RWPE2 (cell line): Measurements from ENCODE around the gene BRMS1.

Experiments used
- ATAC-seq: fragments of 200-7000 bp; cut with Tn5 transposase; 3 replicates; pipeline ENCODE4 v1.9.1; 2021; ENCODE audit warnings: low read depth
- DNase-seq: peaks from one replicate; pipeline ENCODE4 v3.0.0-alpha.2; 2020; ENCODE audit warnings: low spot score
- H3K27ac ChIP-seq: fragments of 450-650 bp; 2 replicates; pipeline ENCODE4 v1.5.1; 2017; ENCODE audit warnings: mild to moderate bottlenecking; ENCODE audit not compliant: poor library complexity, severe bottlenecking
- H3K27me3 ChIP-seq: fragments of 250-450 bp; sonication (Bioruptor Pico); 2 replicates; pipeline ENCODE4 v1.5.1; 2021; ENCODE audit warnings: mild to moderate bottlenecking, moderate library complexity; ENCODE audit not compliant: insufficient read depth, poor library complexity, severe bottlenecking
- H3K36me3 ChIP-seq: fragments of 250-450 bp; sonication (Bioruptor Pico); 2 replicates; pipeline ENCODE4 v1.5.1; 2020; ENCODE audit warnings: low read depth, mild to moderate bottlenecking, moderate library complexity
- H3K4me1 ChIP-seq: fragments of 250-450 bp; sonication (Bioruptor Pico); 2 replicates; pipeline ENCODE4 v1.5.1; 2021; ENCODE audit warnings: mild to moderate bottlenecking, moderate library complexity; ENCODE audit not compliant: insufficient read depth, poor library complexity, severe bottlenecking
- H3K4me3 ChIP-seq: fragments of 250-450 bp; sonication (Bioruptor Pico); 2 replicates; pipeline ENCODE4 v1.5.1; 2021; ENCODE audit warnings: mild to moderate bottlenecking, moderate library complexity; ENCODE audit not compliant: severe bottlenecking
- H3K9me3 ChIP-seq: fragments of 250-450 bp; sonication (Bioruptor Pico); 2 replicates; pipeline ENCODE4 v1.5.1; 2021; ENCODE audit warnings: mild to moderate bottlenecking, moderate library complexity; ENCODE audit not compliant: severe bottlenecking
- TF ChIP-seq, protein P1 (sequence below): fragments of 450-650 bp; IDR thresholded peaks from one replicate; pipeline ENCODE4 v1.5.1; 2017; ENCODE audit warnings: mild to moderate bottlenecking, moderate library complexity; ENCODE audit not compliant: poor library complexity, severe bottlenecking

BRMS1 gene

GRCh38 chr11:66344550-66345315 is at the start of gene BRMS1:
Gene BRMS1, minus strand, starts transcription at chr11:66345104. Its CDS starts 2,870 bp downstream, at chr11:66342234.
- Histone ChIP-seq H3K4me1 (peaks cover 22% of the 10 kb centered on the region), H3K27ac (peak within 1 kb of the TSS; percentile 59), H3K9me3 (no peaks in the 10 kb centered on the region), H3K36me3 (peaks cover 14% of the 10 kb centered on the region), H3K4me3 (peak within 1 kb of the TSS; percentile 85), H3K27me3 (no peaks in the 10 kb centered on the region)
- ATAC-seq: peak; percentile 77
- TF ChIP-seq, protein P1, sequence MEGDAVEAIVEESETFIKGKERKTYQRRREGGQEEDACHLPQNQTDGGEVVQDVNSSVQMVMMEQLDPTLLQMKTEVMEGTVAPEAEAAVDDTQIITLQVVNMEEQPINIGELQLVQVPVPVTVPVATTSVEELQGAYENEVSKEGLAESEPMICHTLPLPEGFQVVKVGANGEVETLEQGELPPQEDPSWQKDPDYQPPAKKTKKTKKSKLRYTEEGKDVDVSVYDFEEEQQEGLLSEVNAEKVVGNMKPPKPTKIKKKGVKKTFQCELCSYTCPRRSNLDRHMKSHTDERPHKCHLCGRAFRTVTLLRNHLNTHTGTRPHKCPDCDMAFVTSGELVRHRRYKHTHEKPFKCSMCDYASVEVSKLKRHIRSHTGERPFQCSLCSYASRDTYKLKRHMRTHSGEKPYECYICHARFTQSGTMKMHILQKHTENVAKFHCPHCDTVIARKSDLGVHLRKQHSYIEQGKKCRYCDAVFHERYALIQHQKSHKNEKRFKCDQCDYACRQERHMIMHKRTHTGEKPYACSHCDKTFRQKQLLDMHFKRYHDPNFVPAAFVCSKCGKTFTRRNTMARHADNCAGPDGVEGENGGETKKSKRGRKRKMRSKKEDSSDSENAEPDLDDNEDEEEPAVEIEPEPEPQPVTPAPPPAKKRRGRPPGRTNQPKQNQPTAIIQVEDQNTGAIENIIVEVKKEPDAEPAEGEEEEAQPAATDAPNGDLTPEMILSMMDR: no peak
- DNase-seq: peak; percentile 97

DNA sequence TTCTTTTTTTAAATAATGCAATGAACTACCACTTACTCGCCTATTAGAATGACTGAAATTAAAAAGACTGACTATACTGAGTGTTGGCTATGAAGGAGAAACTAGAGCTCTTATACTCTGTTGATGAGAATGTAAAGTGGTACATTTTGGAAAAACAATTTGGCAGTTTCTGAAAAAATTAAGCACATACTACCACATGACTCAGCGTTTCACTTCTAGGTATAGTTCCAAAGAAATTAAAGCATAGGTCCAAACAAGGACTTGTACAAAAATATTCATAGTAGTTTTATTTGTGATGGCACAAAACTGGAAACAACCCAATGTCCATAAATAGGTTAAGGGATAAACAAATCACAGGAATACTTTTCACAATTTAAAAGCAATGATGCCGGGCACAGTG is 49.0 kb upstream of the BRMS1 start:
- ATAC-seq: no peak

DNA sequence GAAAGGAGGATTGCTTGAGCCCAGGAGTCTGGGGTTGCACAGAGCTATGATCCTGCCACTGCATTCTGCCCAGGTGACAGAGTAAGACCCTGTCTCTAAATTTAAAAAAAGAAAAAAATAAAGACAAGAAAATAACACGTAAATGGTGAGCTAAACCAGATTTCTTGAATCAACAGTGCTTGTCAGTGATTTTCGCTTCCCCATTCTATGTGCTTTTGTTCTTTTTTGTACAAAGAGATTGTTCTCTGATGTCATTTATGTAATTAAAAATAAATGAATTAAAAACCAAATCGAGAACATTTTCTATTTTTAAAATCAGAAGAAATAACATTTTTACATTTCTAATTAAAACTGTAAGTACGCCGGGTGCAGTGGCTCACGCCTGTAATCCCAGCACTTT is 46.4 kb upstream of the BRMS1 start:
- Histone ChIP-seq H3K27ac (no peak overlapping the region), H3K27me3 (peaks cover 4% of the 10 kb centered on the region), H3K9me3 (no peaks in the 10 kb centered on the region), H3K4me3 (no peak overlapping the region), H3K36me3 (no peaks in the 10 kb centered on the region), H3K4me1 (no peaks in the 10 kb centered on the region)
- DNase-seq (no peak), ATAC-seq (no peak)
- TF ChIP-seq, protein P1: no peak

More for the DNA sequence above, 49.0 kb upstream of the BRMS1 start:
- TF ChIP-seq, protein P1: no peak
- H3K9me3 ChIP-seq: no peaks in the 10 kb centered on the region
- no peak overlapping the region for H3K27ac ChIP-seq
- no peak overlapping the region for H3K4me3 ChIP-seq
- peaks cover 4% of the 10 kb centered on the region for H3K27me3 ChIP-seq
- H3K36me3 ChIP-seq: no peaks in the 10 kb centered on the region
- no peak for DNase-seq
- H3K4me1 ChIP-seq: no peaks in the 10 kb centered on the region

- H3K9me3 ChIP-seq: no peaks in the 10 kb centered on the region
- no peaks in the 10 kb centered on the region for H3K4me1 ChIP-seq
- H3K27ac ChIP-seq: no peak overlapping the region
- DNase-seq (no peak), ATAC-seq (peak; percentile 79)
- no peaks in the 10 kb centered on the region for H3K27me3 ChIP-seq
- TF ChIP-seq, protein P1: peak; percentile 80
- H3K4me3 ChIP-seq: no peak overlapping the region
- H3K36me3 ChIP-seq: no peaks in the 10 kb centered on the region
Observed at GRCh38 chr11:66388780-66389386, 44.0 kb upstream of the BRMS1 start.
